ENCODE data around the gene LIPK.

The LIPK gene

DNA sequence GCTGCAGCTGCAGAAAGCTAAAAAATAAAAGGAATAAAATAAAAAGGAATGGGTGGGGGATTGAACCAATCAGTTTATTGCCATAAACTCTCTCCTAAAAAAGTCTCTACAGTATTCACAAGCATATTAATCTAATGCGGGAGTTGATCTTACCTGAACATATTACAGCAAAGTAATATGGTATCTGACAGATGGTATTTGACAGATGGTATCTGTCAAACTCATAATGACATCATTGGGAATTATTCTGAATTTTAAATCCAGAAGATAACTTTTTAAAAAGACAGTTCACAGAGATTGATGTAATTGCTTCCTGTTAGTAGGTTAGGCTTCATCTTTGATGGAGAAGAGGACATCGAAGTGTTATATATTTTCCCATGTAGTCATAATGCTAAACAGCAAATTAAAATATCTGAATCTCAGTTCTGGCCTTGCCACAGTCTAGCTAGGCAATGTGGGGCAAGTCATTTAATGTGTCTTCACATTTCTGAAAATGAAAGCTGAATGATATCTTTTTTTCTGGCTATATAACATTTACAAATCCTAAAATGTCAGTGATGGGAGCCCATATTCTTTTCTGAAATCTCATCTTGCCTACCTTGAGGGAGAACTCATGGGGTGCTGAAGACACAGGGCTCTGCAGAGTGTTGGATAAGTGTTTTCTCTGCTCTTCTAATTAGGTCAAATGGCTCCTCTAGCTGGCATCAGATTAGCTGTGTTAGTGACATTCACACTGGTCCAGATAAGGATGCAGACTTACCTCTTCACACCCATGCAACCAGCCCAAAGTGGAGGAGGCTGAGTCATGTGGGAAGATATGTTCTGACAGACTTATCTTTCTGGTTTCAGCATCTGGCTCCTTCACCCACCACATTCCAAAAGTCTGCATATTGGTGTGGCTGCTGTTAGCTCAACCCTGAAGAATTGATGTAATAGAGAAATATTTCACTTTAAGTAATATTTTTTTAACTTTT, 94.4 kb downstream of the LIPK start:
- no peak overlapping the region for H3K27ac ChIP-seq
- TF ChIP-seq, protein P1, sequence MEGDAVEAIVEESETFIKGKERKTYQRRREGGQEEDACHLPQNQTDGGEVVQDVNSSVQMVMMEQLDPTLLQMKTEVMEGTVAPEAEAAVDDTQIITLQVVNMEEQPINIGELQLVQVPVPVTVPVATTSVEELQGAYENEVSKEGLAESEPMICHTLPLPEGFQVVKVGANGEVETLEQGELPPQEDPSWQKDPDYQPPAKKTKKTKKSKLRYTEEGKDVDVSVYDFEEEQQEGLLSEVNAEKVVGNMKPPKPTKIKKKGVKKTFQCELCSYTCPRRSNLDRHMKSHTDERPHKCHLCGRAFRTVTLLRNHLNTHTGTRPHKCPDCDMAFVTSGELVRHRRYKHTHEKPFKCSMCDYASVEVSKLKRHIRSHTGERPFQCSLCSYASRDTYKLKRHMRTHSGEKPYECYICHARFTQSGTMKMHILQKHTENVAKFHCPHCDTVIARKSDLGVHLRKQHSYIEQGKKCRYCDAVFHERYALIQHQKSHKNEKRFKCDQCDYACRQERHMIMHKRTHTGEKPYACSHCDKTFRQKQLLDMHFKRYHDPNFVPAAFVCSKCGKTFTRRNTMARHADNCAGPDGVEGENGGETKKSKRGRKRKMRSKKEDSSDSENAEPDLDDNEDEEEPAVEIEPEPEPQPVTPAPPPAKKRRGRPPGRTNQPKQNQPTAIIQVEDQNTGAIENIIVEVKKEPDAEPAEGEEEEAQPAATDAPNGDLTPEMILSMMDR (IDR thresholded peaks at IDR 0.05): no peak
- no peak for TF ChIP-seq ZFX (IDR thresholded peaks at IDR 0.05; ENCODE audit: borderline replicate concordance)
